SU-DHL-6 (cell line): ENCODE data around the gene A3GALT2.

Experiments
- H2AFZ ChIP-seq: fragments of 200-600 bp; sonication (generic); 2 replicates; pipeline ENCODE4 v1.6.1; 2014; ENCODE audit warnings: low read depth, mild to moderate bottlenecking, moderate library complexity, mixed read lengths, antibody characterized with exemption, low read length; ENCODE audit not compliant: severe bottlenecking
- H3F3A ChIP-seq: fragments of 200-600 bp; shearing (Covaris generic); 2 replicates; pipeline ENCODE4 v1.6.0; 2016; ENCODE audit warnings: antibody characterized with exemption, mild to moderate bottlenecking; ENCODE audit not compliant: insufficient read depth
- H3K27ac ChIP-seq: fragments of 200-600 bp; sonication (generic); 2 replicates; pipeline ENCODE4 v1.5.1; 2016; ENCODE audit warnings: low read depth, mild to moderate bottlenecking, low read length, moderate library complexity, mixed read lengths
- H3K27me3 ChIP-seq: fragments of 200-600 bp; sonication (generic), shearing (Covaris generic); 2 replicates; pipeline ENCODE4 v1.6.0; 2014; ENCODE audit warnings: mild to moderate bottlenecking, low read length
- H3K36me3 ChIP-seq: fragments of 200-600 bp; sonication (generic); 2 replicates; pipeline ENCODE4 v1.6.1; 2014; ENCODE audit warnings: mild to moderate bottlenecking, low read length, mixed read lengths
- H3K4me2 ChIP-seq: fragments of 300-600, 200-600 bp; shearing (Covaris generic), sonication (generic); 2 replicates; pipeline ENCODE4 v1.6.0; 2014; ENCODE audit warnings: low read length, low read depth, mild to moderate bottlenecking; ENCODE audit not compliant: poor library complexity, severe bottlenecking
- H3K4me3 ChIP-seq: fragments of 200-600 bp; sonication (generic); 2 replicates; pipeline ENCODE4 v1.5.1; 2014; ENCODE audit warnings: antibody characterized with exemption, low read length, mild to moderate bottlenecking, mixed read lengths; ENCODE audit not compliant: insufficient read depth, poor library complexity, severe bottlenecking
- H3K79me2 ChIP-seq: fragments of 200-600 bp; sonication (generic); 2 replicates; pipeline ENCODE4 v1.6.1; 2014; ENCODE audit warnings: mild to moderate bottlenecking, low read length, moderate library complexity; ENCODE audit not compliant: insufficient read depth
- H3K9ac ChIP-seq: fragments of 200-600 bp; sonication (generic); 2 replicates; pipeline ENCODE4 v1.7.0; 2014; ENCODE audit warnings: mild to moderate bottlenecking, low read length
- H3K9me2 ChIP-seq: fragments of 200-600 bp; sonication (generic); replicated peaks from 2 replicates; pipeline ENCODE4 v1.6.1; 2014; ENCODE audit warnings: low read length; ENCODE audit not compliant: insufficient read depth
- H3K9me3 ChIP-seq: fragments of 200-600 bp; sonication (generic); 2 replicates; pipeline ENCODE4 v1.6.1; 2014; ENCODE audit warnings: low read length, mixed read lengths; ENCODE audit not compliant: insufficient read depth
- H4K20me1 ChIP-seq: fragments of 200-600 bp; sonication (generic); 2 replicates; pipeline ENCODE4 v1.6.1; 2014; ENCODE audit warnings: low read depth, mild to moderate bottlenecking, antibody characterized with exemption, low read length, moderate library complexity, mixed read lengths
- EZH2phosphoT487 ChIP-seq: fragments of 200-600 bp; sonication (generic), shearing (Covaris generic); conservative IDR thresholded peaks from 2 replicates; pipeline ENCODE4 v1.6.1; 2018; ENCODE audit warnings: mild to moderate bottlenecking, antibody characterized with exemption, low read length, moderate library complexity, mixed read lengths
- TF ChIP-seq, protein P1 (sequence below): fragments of 200-600 bp; sonication (generic); IDR thresholded peaks from one replicate; pipeline ENCODE4 v1.5.1; 2017; ENCODE audit warnings: antibody characterized with exemption, mild to moderate bottlenecking, low read length, moderate library complexity; ENCODE audit not compliant: insufficient read depth, poor library complexity, severe bottlenecking

The A3GALT2 gene

GRCh38 chr1:33347650-33347992, 26.7 kb upstream of the A3GALT2 start:
- H3K9me2 ChIP-seq, result no peaks in the 10 kb centered on the region
- no peaks in the 10 kb centered on the region; the same call in 1 of the 2 replicates for H3F3A ChIP-seq
- TF ChIP-seq, protein P1, sequence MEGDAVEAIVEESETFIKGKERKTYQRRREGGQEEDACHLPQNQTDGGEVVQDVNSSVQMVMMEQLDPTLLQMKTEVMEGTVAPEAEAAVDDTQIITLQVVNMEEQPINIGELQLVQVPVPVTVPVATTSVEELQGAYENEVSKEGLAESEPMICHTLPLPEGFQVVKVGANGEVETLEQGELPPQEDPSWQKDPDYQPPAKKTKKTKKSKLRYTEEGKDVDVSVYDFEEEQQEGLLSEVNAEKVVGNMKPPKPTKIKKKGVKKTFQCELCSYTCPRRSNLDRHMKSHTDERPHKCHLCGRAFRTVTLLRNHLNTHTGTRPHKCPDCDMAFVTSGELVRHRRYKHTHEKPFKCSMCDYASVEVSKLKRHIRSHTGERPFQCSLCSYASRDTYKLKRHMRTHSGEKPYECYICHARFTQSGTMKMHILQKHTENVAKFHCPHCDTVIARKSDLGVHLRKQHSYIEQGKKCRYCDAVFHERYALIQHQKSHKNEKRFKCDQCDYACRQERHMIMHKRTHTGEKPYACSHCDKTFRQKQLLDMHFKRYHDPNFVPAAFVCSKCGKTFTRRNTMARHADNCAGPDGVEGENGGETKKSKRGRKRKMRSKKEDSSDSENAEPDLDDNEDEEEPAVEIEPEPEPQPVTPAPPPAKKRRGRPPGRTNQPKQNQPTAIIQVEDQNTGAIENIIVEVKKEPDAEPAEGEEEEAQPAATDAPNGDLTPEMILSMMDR, result no peak
- no peak for TF ChIP-seq EZH2phosphoT487
- no peaks in the 10 kb centered on the region for H3K9me3 ChIP-seq
- peaks cover 12% of the 10 kb centered on the region; the same call in 1 of the 2 replicates for H3K79me2 ChIP-seq
- no peak overlapping the region for H3K27ac ChIP-seq
- no peaks in the 10 kb centered on the region for H3K36me3 ChIP-seq
- H4K20me1 ChIP-seq, result peaks cover 8% of the 10 kb centered on the region; the same call in 1 of the 2 replicates
- H2AFZ ChIP-seq, result no peak overlapping the region
- peak overlapping the region; percentile 75 for H3K4me2 ChIP-seq
- H3K27me3 ChIP-seq, result no peaks in the 10 kb centered on the region
- no peak overlapping the region for H3K4me3 ChIP-seq
- H3K9ac ChIP-seq, result no peak overlapping the region

- H3F3A ChIP-seq, result no peaks in the 10 kb centered on the region; the same call in 1 of the 2 replicates
- H3K4me2 ChIP-seq, result no peak overlapping the region
- H3K36me3 ChIP-seq, result no peaks in the 10 kb centered on the region
- no peaks in the 10 kb centered on the region for H3K27me3 ChIP-seq
- no peak overlapping the region for H3K4me3 ChIP-seq
- no peak overlapping the region for H3K9ac ChIP-seq
- H3K79me2 ChIP-seq, result peaks cover 12% of the 10 kb centered on the region; the same call in 1 of the 2 replicates
- H3K9me3 ChIP-seq, result no peaks in the 10 kb centered on the region
- TF ChIP-seq, protein P1, result no peak
- no peak for TF ChIP-seq EZH2phosphoT487
- no peak overlapping the region for H3K27ac ChIP-seq
- no peaks in the 10 kb centered on the region for H3K9me2 ChIP-seq
- H4K20me1 ChIP-seq, result peaks cover 8% of the 10 kb centered on the region; the same call in 1 of the 2 replicates
- no peak overlapping the region for H2AFZ ChIP-seq
Observed at GRCh38 chr1:33346927-33347649, 26.2 kb upstream of the A3GALT2 start.

GRCh38 chr1:33346533-33346926, 25.6 kb upstream of the A3GALT2 start:
- Histone ChIP-seq H4K20me1 (peaks cover 8% of the 10 kb centered on the region; the same call in 1 of the 2 replicates), H3K36me3 (no peaks in the 10 kb centered on the region), H3K9me3 (no peaks in the 10 kb centered on the region), H2AFZ (no peak overlapping the region), H3F3A (no peaks in the 10 kb centered on the region; the same call in 1 of the 2 replicates), H3K4me2 (no peak overlapping the region), H3K4me3 (no peak overlapping the region), H3K9me2 (no peaks in the 10 kb centered on the region), H3K9ac (no peak overlapping the region), H3K27ac (no peak overlapping the region), H3K79me2 (peaks cover 12% of the 10 kb centered on the region; the same call in 1 of the 2 replicates), H3K27me3 (no peaks in the 10 kb centered on the region)
- TF ChIP-seq, protein P1, result no peak
